22Rv1 (cell line): Measurements from ENCODE around the gene GASK1A.
"Not testable (repeated sequence)": the region's sequence is repeated elsewhere in the genome, so short reads cannot be mapped to it uniquely, and the experiment has no call there.

Source experiments
- H3K27ac ChIP-seq: fragments of 450-650 bp; 2 replicates; pipeline ENCODE4 v1.5.1; 2017
- ZFX ChIP-seq: fragments of 450-650 bp; IDR thresholded peaks from 2 replicates; pipeline ENCODE4 v1.6.1; 2017; ENCODE audit warnings: antibody characterized with exemption, borderline replicate concordance
- TF ChIP-seq, protein P1 (sequence below): fragments of 450-650 bp; IDR thresholded peaks from 2 replicates; pipeline ENCODE4 v1.5.1; 2017; ENCODE audit warnings: mild to moderate bottlenecking

The GASK1A gene

DNA sequence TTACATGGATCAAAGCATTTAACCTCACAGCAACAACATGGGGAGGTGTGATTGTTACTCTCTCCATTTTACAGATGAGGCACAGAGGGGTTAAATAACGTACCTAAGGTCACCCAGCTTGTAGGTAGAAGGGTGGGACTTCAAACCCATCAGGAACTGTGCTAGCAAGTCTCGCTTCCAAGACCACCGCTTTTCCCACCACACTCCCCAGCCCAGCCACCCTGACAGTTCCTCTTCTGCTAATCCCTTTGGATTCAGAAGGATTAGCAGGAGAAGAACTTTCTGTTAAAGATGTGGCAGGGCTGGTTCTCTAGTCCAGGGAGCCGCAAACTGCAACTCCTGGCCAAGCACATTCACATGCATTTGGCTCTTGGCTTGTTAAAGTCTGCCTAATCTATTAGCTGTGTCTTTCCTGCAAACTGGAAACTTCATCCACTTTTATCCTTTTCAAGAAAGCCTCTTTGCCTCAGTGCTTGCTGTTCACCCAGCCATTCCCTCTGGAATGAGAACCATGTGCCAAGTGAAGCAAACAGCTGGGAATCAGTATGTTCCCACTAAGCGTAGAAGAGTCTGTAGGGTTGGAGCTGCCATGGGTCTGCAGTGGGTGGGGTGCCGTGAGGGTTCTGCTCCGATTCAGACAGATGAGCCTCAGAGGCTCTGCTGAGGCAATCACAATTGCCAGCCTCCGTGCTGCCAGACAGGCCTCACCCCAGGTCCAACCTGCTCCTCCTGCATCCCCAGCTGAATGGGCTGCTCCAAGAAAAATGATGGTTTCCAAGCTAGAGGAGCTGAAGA is 82.2 kb downstream of the GASK1A start:
- TF ChIP-seq, protein P1, sequence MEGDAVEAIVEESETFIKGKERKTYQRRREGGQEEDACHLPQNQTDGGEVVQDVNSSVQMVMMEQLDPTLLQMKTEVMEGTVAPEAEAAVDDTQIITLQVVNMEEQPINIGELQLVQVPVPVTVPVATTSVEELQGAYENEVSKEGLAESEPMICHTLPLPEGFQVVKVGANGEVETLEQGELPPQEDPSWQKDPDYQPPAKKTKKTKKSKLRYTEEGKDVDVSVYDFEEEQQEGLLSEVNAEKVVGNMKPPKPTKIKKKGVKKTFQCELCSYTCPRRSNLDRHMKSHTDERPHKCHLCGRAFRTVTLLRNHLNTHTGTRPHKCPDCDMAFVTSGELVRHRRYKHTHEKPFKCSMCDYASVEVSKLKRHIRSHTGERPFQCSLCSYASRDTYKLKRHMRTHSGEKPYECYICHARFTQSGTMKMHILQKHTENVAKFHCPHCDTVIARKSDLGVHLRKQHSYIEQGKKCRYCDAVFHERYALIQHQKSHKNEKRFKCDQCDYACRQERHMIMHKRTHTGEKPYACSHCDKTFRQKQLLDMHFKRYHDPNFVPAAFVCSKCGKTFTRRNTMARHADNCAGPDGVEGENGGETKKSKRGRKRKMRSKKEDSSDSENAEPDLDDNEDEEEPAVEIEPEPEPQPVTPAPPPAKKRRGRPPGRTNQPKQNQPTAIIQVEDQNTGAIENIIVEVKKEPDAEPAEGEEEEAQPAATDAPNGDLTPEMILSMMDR = no peak
- no peak for TF ChIP-seq ZFX
- H3K27ac ChIP-seq = no peak overlapping the region

DNA sequence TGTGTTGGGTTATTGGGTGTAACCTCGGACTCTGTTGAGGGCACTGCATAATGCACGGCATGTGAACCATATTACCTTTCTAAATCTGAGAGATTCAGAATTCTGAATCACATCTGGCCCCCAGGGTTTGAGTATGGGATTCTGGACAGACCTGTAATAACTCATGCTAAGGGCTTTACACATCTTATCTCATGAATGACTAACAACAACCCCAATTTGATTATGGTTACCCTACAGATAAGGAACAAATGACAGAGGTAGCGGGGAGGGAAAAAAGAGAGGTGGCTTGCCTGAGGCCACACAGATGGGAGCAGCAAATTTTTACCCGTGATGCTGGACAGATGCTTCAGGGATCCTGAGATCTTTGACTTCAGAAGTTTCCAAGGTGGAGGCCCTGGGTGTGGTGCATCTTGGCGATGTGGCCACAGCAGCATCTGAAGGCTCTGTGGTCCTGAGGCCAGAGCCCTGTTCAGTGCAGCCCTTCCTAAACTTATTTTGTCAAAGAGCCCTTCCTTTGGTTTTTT is 83.0 kb downstream of the GASK1A start:
- H3K27ac ChIP-seq = no peak overlapping the region
- TF ChIP-seq, protein P1 = no peak
- TF ChIP-seq ZFX = no peak

DNA sequence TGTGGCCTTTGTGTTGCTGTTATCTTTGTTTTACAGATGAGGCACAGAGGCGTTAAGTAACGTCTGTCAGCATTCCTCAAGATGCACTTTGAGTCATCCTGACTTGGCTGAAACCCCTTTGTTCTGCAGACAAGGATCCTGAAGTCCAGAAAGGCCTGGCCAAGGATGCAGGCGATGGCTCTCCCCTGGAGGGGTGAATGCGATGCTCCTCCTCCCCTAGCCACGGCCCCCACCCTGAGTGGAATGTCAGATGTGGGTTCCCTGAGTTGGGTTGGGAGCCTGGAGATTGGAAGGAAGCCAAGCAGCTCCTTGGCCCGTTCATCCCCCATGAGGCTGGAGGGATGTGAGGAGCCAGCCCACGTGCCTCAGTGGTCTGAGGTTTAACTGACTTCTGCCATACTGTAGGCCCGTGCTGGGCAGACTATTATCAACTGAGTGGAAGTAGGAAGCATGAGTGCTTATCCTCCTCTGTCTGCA is 83.5 kb downstream of the GASK1A start:
- H3K27ac ChIP-seq = no peak overlapping the region
- no peak for TF ChIP-seq ZFX
- TF ChIP-seq, protein P1 = no peak

DNA sequence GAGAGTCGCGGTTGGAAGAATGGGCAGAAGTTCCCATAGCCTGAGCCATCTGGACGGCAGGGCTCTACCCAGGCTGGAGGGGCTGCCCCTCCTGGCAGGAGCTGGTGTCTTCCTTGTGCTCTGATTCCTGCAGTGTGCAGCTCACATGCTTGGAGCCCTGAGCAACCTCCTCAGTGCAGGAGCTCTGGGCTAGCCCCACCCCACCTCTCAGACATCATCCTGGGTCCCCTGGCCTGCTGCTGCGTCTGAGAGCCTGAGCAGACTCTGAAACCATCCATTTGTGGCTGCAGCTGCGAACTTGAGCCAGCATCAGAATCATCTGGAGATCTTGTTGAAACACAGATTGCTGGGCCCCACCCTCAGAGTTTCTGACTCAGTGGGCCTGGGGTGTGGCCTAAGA is 84.0 kb downstream of the GASK1A start:
- H3K27ac ChIP-seq = no peak overlapping the region
- TF ChIP-seq, protein P1 = no peak
- no peak for TF ChIP-seq ZFX

DNA sequence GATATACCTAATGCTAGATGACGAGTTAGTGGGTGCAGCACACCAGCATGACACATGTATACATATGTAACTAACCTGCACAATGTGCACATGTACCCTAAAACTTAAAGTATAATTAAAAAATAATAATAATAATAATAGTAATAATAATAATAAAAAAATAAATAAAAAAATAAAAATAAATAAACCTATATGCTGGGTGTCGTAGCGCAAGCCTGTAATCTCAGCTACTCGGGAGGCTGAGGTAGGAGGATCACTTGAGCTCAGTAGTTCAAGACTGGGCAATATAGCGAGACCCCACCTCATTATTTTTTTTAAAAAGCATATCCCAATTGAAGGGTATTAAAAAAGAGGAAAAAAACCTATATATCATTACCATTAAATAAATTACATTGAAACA is 91.6 kb downstream of the GASK1A start:
- H3K27ac ChIP-seq = not testable (repeated sequence)

DNA sequence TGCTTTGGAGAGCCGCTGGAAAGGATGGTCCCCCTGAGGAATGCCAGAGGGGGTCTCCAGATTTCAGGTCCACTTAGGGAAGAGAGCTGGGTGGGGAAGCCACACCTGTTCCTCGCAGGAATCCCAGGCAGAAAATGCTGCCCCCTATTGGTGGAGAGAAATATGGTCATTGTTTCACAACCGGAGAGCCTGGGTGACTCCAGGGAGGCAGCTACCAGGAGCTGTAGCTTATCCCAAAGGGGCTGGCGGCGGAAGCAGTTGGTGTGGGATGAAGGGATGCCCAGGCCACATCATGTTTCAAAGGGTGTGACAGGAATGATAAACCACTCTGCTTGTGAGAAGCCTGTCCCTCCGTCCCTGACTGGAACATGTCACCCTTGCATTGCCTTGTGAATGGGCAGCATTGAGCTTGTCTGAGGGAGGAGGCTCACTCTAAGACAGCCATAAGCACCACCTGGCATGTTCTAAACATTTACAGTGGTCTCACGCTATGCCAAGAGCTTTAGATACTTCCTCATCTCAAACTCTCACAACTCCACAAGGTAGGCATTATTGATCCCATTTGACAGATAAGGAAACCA is 92.3 kb downstream of the GASK1A start:
- TF ChIP-seq, protein P1 = peak; percentile 80
- no peak for TF ChIP-seq ZFX
- H3K27ac ChIP-seq = no peak overlapping the region

DNA sequence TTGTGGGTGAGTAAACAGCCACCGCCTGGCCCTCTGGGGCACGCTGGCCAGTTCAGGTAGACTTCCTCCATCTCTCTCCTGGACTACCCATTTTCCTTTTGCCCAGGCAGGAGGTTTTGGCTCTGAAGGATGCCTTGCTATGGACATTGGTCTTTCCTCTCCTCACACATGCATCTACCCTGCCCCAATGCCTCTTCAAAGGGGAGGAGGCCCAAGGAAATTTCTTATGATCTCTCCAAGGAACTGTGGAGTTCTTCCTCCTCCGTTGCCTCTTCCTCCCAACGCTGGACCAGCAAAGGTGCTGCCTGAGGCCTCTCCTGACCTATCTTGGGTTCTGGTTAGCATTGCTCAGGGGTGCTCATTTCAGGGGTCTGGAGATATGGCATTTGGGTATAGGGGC is 93.2 kb downstream of the GASK1A start:
- TF ChIP-seq ZFX = no peak
- TF ChIP-seq, protein P1 = no peak
- H3K27ac ChIP-seq = no peak overlapping the region
